Stimulated activated CD8-positive, alpha-beta memory T cell treated with anti-CD3 and anti-CD28 coated beads, Interleukin-15, amount 100 ng/mL, for 4 hours (primary cell): ENCODE results near the gene FAM120A.
"Not testable (repeated sequence)": the region's sequence is repeated elsewhere in the genome, so short reads cannot be mapped to it uniquely, and the experiment has no call there.

Experiments
- DNase-seq, 2 donors: peaks; one replicate each; pipeline ENCODE4 v3.0.0-alpha.2; 2020; ENCODE audit warnings: low read depth in 2 of 2

FAM120A gene

GRCh38 chr9:93509084-93509483 is 57.6 kb downstream of the FAM120A start:
- DNase-seq = no peak

- no peak for DNase-seq
Observed at GRCh38 chr9:93510041-93510440, 58.6 kb downstream of the FAM120A start.

- not testable (repeated sequence) for DNase-seq
Observed at GRCh38 chr9:93511228-93511627, 59.7 kb downstream of the FAM120A start.

- not testable (repeated sequence) for DNase-seq
Observed at GRCh38 chr9:93512170-93512812, 60.8 kb downstream of the FAM120A start.

- DNase-seq = no peak
Observed at GRCh38 chr9:93513606-93514005, 62.1 kb downstream of the FAM120A start.

- no peak for DNase-seq
Observed at GRCh38 chr9:93517331-93517730, 65.8 kb downstream of the FAM120A start.

- no peak for DNase-seq
Observed at GRCh38 chr9:93520523-93520922, 69.0 kb downstream of the FAM120A start.

- no peak for DNase-seq
Observed at GRCh38 chr9:93522736-93523135, 71.3 kb downstream of the FAM120A start.

GRCh38 chr9:93523518-93524144 is 72.1 kb downstream of the FAM120A start:
- DNase-seq = no peak

GRCh38 chr9:93525476-93525875 is 74.0 kb downstream of the FAM120A start:
- DNase-seq = no peak

GRCh38 chr9:93531374-93531773 is 79.9 kb downstream of the FAM120A start:
- DNase-seq = no peak

- no peak for DNase-seq
Observed at GRCh38 chr9:93532141-93532540, 80.7 kb downstream of the FAM120A start.

GRCh38 chr9:93533863-93534262 is 82.4 kb downstream of the FAM120A start:
- DNase-seq = no peak

GRCh38 chr9:93536167-93536566 is 84.7 kb downstream of the FAM120A start:
- no peak for DNase-seq

GRCh38 chr9:93536874-93537273 is 85.4 kb downstream of the FAM120A start:
- DNase-seq = no peak

GRCh38 chr9:93540305-93540704 is 88.8 kb downstream of the FAM120A start:
- DNase-seq = no peak

GRCh38 chr9:93541005-93541404 is 89.5 kb downstream of the FAM120A start:
- DNase-seq = no peak

GRCh38 chr9:93541581-93542349 is 90.3 kb downstream of the FAM120A start:
- no peak for DNase-seq

- DNase-seq = no peak
Observed at GRCh38 chr9:93543117-93543516, 91.6 kb downstream of the FAM120A start.

- DNase-seq = no peak
Observed at GRCh38 chr9:93546356-93546755, 94.9 kb downstream of the FAM120A start.

- DNase-seq = no peak
Observed at GRCh38 chr9:93549611-93550010, 98.1 kb downstream of the FAM120A start.

GRCh38 chr9:93552923-93553322 is 101.4 kb downstream of the FAM120A start:
- no peak for DNase-seq

GRCh38 chr9:93555370-93555769 is 103.9 kb downstream of the FAM120A start:
- DNase-seq = no peak
